Nephron (organoid): ENCODE data around the gene CENPP.

Experiments
- H3K27ac Mint-ChIP-seq, 3 experiments: 2 replicates each; pipeline ENCODE4 v1.8.0; 2020; ENCODE audit warnings: mixed read lengths in 3 of 3, mild to moderate bottlenecking in 2 of 3, moderate library complexity in 1 of 3
- H3K27me3 Mint-ChIP-seq: 2 replicates; pipeline ENCODE4 v1.8.0; 2021; ENCODE audit warnings: low read depth, mild to moderate bottlenecking, moderate library complexity, mixed read lengths
- H3K36me3 Mint-ChIP-seq: 2 replicates; pipeline ENCODE4 v1.8.0; 2020; ENCODE audit warnings: low read depth, mixed read lengths
- H3K4me1 Mint-ChIP-seq: 2 replicates; pipeline ENCODE4 v1.8.0; 2020; ENCODE audit warnings: mixed read lengths
- H3K4me3 Mint-ChIP-seq, 3 experiments: 2 replicates each; pipeline ENCODE4 v1.8.0; 2020; ENCODE audit warnings: mild to moderate bottlenecking in 3 of 3, mixed read lengths in 3 of 3, moderate library complexity in 2 of 3
- H3K9me3 Mint-ChIP-seq: 2 replicates; pipeline ENCODE4 v1.8.0; 2020; ENCODE audit warnings: mixed read lengths
- TF ChIP-seq, protein P1 (sequence below), 3 experiments: fragments of 200-600 bp; sonication (generic); IDR thresholded peaks; one replicate each; pipeline ENCODE4 v1.5.0; 2021; ENCODE audit warnings: antibody characterized with exemption in 3 of 3; ENCODE audit not compliant: unreplicated experiment in 3 of 3

Gene CENPP

DNA sequence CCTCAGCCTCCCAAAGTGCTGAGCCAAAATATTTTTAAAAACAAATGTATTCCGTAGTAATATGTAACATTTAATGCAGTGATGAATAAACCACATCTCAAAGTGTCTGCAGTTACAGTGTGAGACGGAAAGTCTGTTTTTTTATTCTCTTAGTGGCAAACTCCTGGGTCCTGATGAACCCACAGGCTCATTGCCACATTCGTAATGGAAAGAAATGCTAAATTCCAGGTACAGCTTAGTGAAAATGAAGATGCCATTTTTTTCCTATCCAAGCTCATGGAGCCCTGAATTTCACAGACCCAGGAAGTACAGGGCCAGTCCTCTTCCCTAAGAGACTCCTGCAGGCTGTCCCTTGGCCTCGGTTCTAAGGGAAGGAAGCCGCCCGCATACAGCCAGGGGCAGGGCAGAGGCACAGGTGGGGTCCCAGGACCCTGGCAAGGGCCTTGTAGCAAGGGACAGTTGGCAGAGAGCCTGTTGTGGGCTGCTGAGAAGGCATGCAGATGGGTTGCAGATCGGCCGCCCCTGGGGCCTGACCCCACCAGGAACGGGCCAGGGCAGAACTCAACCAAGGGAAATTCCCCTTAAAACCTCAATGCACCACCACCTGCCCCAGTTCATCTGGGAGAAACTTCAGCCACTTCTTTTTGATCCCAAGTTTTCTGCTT, 308.0 kb downstream of the CENPP start:
- peaks cover 2% of the 10 kb centered on the region for H3K9me3 Mint-ChIP-seq
- H3K4me1 Mint-ChIP-seq, result peaks cover 10% of the 10 kb centered on the region
- TF ChIP-seq, protein P1, sequence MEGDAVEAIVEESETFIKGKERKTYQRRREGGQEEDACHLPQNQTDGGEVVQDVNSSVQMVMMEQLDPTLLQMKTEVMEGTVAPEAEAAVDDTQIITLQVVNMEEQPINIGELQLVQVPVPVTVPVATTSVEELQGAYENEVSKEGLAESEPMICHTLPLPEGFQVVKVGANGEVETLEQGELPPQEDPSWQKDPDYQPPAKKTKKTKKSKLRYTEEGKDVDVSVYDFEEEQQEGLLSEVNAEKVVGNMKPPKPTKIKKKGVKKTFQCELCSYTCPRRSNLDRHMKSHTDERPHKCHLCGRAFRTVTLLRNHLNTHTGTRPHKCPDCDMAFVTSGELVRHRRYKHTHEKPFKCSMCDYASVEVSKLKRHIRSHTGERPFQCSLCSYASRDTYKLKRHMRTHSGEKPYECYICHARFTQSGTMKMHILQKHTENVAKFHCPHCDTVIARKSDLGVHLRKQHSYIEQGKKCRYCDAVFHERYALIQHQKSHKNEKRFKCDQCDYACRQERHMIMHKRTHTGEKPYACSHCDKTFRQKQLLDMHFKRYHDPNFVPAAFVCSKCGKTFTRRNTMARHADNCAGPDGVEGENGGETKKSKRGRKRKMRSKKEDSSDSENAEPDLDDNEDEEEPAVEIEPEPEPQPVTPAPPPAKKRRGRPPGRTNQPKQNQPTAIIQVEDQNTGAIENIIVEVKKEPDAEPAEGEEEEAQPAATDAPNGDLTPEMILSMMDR (IDR thresholded peaks at IDR 0.05; ENCODE audit: unreplicated experiment in 3 of 3), result no peak
- no peak overlapping the region for H3K4me3 Mint-ChIP-seq
- H3K27ac Mint-ChIP-seq, result no peak overlapping the region
- H3K36me3 Mint-ChIP-seq, result peaks cover 40% of the 10 kb centered on the region
- no peaks in the 10 kb centered on the region for H3K27me3 Mint-ChIP-seq

DNA sequence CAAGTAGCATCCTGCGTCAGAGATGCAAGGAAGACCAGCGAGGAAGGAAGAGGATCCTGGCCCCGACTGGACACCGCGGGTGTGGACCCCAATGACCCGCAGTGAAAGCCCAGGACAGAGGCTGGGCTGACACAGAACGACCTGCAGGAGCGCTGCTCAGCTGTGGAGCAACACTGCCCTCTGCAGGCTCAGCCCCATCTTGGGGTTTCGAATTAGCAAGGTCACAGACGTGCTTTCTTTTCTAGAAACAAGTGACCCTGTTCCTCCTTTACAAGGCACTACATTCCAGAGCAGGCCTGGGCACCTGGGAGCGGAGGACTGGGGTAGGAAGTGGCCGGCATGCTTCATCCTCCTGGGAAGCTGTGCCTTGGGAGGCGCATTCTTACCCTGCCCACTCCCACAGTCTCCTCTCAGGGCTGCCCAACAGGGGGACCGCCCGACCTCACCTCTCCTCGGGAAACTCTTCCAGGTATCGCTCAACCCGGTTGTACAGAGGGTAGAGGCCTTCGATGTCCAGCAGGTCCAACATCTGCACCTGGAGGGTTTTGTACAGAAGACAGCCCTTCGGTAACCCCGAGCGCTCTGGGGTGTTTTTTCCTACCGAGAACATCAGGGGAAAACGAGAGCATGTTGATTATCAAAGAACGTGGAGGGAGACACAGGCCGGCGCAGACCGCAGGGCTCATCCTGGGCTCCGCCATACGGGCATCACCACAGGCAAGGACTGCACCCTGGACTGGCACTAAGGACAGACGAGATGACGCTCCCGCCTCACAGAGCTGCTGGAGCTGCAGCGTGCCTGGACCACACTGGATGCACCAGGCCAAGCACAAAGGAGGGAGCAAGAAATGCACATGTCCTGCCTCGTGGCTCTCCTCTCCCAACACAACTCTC, 309.2 kb downstream of the CENPP start:
- H3K9me3 Mint-ChIP-seq, result no peaks in the 10 kb centered on the region
- TF ChIP-seq, protein P1 (IDR thresholded peaks at IDR 0.05; ENCODE audit: unreplicated experiment in 3 of 3), result peak; percentile 90 to 95 (median 90)
- no peak overlapping the region for H3K4me3 Mint-ChIP-seq
- peak overlapping the region; percentile 24 to 94 (median 85) for H3K27ac Mint-ChIP-seq
- no peaks in the 10 kb centered on the region for H3K27me3 Mint-ChIP-seq
- H3K36me3 Mint-ChIP-seq, result peaks cover 33% of the 10 kb centered on the region
- peaks cover 10% of the 10 kb centered on the region for H3K4me1 Mint-ChIP-seq

DNA sequence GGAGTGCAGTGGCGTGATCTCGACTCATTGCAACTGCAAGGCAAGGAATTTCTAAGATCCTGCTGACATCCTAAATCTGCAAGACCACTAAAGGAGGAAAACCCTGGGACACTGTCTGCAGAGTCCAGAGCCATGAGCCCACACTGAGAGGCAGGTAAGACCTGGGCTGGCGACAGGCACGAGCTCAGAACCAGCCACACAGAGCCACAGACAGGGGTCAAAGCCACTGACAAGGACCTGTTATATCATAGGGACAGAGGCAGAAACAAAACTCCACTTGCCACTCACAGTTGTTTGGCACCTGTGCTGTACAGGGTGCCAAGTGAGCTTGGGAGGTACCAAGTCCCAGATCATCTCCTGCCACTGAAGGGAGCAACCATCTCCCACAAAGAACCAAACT, 310.0 kb downstream of the CENPP start:
- H3K27ac Mint-ChIP-seq, result no peak overlapping the region
- peaks cover 30% of the 10 kb centered on the region for H3K36me3 Mint-ChIP-seq
- no peaks in the 10 kb centered on the region for H3K27me3 Mint-ChIP-seq
- TF ChIP-seq, protein P1 (IDR thresholded peaks at IDR 0.05; ENCODE audit: unreplicated experiment in 3 of 3), result no peak
- H3K9me3 Mint-ChIP-seq, result no peaks in the 10 kb centered on the region
- peaks cover 6% of the 10 kb centered on the region for H3K4me1 Mint-ChIP-seq
- H3K4me3 Mint-ChIP-seq, result no peak overlapping the region

DNA sequence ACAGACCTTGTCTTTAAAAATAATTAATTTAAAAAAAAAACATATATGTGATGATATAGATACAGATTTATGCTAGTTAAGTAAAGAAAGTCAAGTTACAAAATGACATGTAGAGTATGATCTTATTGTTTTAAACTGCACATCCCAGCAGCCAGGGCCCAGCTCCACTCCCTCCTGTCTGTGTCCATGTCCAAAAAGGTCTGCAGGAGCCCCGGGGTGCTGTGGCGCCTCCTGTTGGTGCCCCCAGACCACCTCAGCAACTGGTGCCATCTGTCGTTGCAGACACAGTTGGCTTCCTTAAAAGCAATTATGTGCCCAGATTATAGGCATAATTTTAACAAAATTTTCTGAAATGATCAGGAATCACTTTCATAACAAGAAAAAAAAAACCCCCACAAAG, 310.9 kb downstream of the CENPP start:
- no peaks in the 10 kb centered on the region for H3K27me3 Mint-ChIP-seq
- no peak overlapping the region for H3K27ac Mint-ChIP-seq
- TF ChIP-seq, protein P1 (IDR thresholded peaks at IDR 0.05; ENCODE audit: unreplicated experiment in 3 of 3), result no peak
- H3K4me3 Mint-ChIP-seq, result no peak overlapping the region
- peaks cover 31% of the 10 kb centered on the region for H3K36me3 Mint-ChIP-seq
- no peaks in the 10 kb centered on the region for H3K9me3 Mint-ChIP-seq
- peaks cover 5% of the 10 kb centered on the region for H3K4me1 Mint-ChIP-seq

DNA sequence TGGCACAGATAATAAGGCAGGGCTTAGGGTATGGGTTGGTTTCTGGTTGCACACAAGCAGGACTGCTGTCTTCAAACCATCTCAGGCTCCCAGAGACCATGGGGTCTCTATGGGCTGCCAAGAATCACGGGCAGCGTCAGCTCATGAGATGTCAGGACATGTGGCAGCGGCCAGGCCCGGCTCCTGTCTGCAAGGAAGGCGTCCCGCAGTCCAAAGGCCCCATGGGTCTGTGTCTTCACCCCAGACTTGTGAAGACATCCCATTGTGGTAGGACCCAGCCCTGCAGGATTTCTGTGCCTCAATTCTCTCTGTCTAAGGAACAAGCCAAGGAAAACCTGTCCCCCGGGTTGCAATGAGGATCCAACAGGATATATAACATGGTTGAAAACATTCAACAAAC, 311.6 kb downstream of the CENPP start:
- no peaks in the 10 kb centered on the region for H3K27me3 Mint-ChIP-seq
- H3K9me3 Mint-ChIP-seq, result no peaks in the 10 kb centered on the region
- no peak overlapping the region for H3K4me3 Mint-ChIP-seq
- peaks cover 5% of the 10 kb centered on the region for H3K4me1 Mint-ChIP-seq
- no peak overlapping the region for H3K27ac Mint-ChIP-seq
- TF ChIP-seq, protein P1 (IDR thresholded peaks at IDR 0.05; ENCODE audit: unreplicated experiment in 3 of 3), result no peak
- peaks cover 28% of the 10 kb centered on the region for H3K36me3 Mint-ChIP-seq
